DOHH2 (cell line): Measurements from ENCODE around the gene TXNIP.

ENCODE experiments used
- H3F3A ChIP-seq: fragments of 200-600 bp; sonication (generic), shearing (Covaris generic); 2 replicates; pipeline ENCODE4 v1.6.0; 2016; ENCODE audit warnings: antibody characterized with exemption, mild to moderate bottlenecking; ENCODE audit not compliant: control insufficient read depth, insufficient read depth
- H3K27ac ChIP-seq: fragments of 200-600 bp; sonication (generic); 2 replicates; pipeline ENCODE4 v1.5.1; 2014; ENCODE audit warnings: low read depth, mild to moderate bottlenecking, low read length, moderate library complexity
- H3K27me3 ChIP-seq: fragments of 200-600 bp; sonication (generic); 2 replicates; pipeline ENCODE4 v1.6.1; 2014; ENCODE audit warnings: mild to moderate bottlenecking, low read length, mixed read lengths; ENCODE audit not compliant: control insufficient read depth
- H3K36me3 ChIP-seq: fragments of 200-600 bp; sonication (generic); 2 replicates; pipeline ENCODE4 v1.6.1; 2014; ENCODE audit warnings: mild to moderate bottlenecking, low read length, moderate library complexity, mixed read lengths; ENCODE audit not compliant: control insufficient read depth
- H3K4me1 ChIP-seq: fragments of 200-600 bp; sonication (generic); 2 replicates; pipeline ENCODE4 v1.6.1; 2014; ENCODE audit warnings: mild to moderate bottlenecking, low read length, mixed read lengths; ENCODE audit not compliant: control insufficient read depth
- H3K4me2 ChIP-seq: fragments of 200-600 bp; sonication (generic); 2 replicates; pipeline ENCODE4 v1.6.0; 2014; ENCODE audit warnings: mild to moderate bottlenecking, low read length, moderate library complexity
- H3K4me3 ChIP-seq: fragments of 200-600 bp; sonication (generic); 2 replicates; pipeline ENCODE4 v1.5.1; 2014; ENCODE audit warnings: mild to moderate bottlenecking, low read length, mixed read lengths
- H3K79me2 ChIP-seq: fragments of 200-600 bp; sonication (generic); 2 replicates; pipeline ENCODE4 v1.6.1; 2014; ENCODE audit warnings: mild to moderate bottlenecking, low read length, mixed read lengths; ENCODE audit not compliant: control insufficient read depth
- H3K9me2 ChIP-seq: fragments of 200-600 bp; sonication (generic); replicated peaks from 2 replicates; pipeline ENCODE4 v1.6.1; 2014; ENCODE audit warnings: mild to moderate bottlenecking, low read length, mixed read lengths; ENCODE audit not compliant: control insufficient read depth
- H3K9me3 ChIP-seq: fragments of 200-600 bp; sonication (generic); 2 replicates; pipeline ENCODE4 v1.6.1; 2014; ENCODE audit warnings: antibody characterized with exemption, low read length, mixed read lengths; ENCODE audit not compliant: control insufficient read depth, insufficient read depth
- H4K20me1 ChIP-seq: fragments of 200-600 bp; sonication (generic); 2 replicates; pipeline ENCODE4 v1.6.0; 2014; ENCODE audit warnings: low read depth, mild to moderate bottlenecking, antibody characterized with exemption, low read length, moderate library complexity; ENCODE audit not compliant: control insufficient read depth, insufficient read depth
- CTCF ChIP-seq: fragments of 200-600 bp; sonication (generic); IDR thresholded peaks from one replicate; pipeline ENCODE4 v1.5.1; 2014; ENCODE audit warnings: antibody characterized with exemption, mild to moderate bottlenecking, low read depth, low read length; ENCODE audit not compliant: poor library complexity, severe bottlenecking
- EZH2phosphoT487 ChIP-seq: fragments of 200-600 bp; sonication (generic); IDR thresholded peaks from 2 replicates; pipeline ENCODE4 v1.6.1; 2017; ENCODE audit warnings: borderline replicate concordance, mild to moderate bottlenecking, antibody characterized with exemption, low read length, moderate library complexity, mixed read lengths

The TXNIP gene

GRCh38 chr1:145953861-145954260 lies 42.5 kb downstream of the TXNIP start:
- TF ChIP-seq EZH2phosphoT487: no peak
- H3K9me3 ChIP-seq: no peaks in the 10 kb centered on the region
- peaks cover 22% of the 10 kb centered on the region for H3K36me3 ChIP-seq
- no peak overlapping the region for H3K27ac ChIP-seq
- H3F3A ChIP-seq: peaks cover 7% of the 10 kb centered on the region
- peaks cover 64% of the 10 kb centered on the region for H3K79me2 ChIP-seq
- H3K9me2 ChIP-seq: no peaks in the 10 kb centered on the region
- peaks cover 35% of the 10 kb centered on the region for H3K4me1 ChIP-seq
- H3K4me2 ChIP-seq: no peak overlapping the region
- no peak overlapping the region for H3K4me3 ChIP-seq
- no peaks in the 10 kb centered on the region for H4K20me1 ChIP-seq
- no peaks in the 10 kb centered on the region for H3K27me3 ChIP-seq

GRCh38 chr1:145952903-145953302 lies 43.5 kb downstream of the TXNIP start:
- TF ChIP-seq CTCF (no peak), EZH2phosphoT487 (no peak)
- Histone ChIP-seq H3K4me2 (no peak overlapping the region), H3F3A (no peaks in the 10 kb centered on the region)

DNA sequence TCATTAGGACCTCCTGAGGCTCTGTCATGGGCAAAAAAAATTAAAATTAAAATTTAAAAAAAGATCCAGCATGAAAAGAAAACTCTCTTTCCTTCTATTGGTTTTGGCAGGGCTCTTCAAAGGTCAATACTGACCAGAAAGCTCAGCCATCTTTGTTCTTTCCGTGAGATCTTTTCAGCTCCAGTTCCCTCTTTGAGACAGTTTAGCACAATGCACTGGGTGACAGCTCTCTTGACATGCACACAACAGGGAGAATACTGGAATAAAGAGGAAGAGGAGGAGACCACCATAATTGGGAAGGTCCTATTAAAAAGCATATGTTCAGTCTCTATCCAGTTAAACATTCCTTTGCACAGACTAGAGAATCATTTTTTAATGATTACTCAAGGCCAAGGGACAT lies 44.9 kb downstream of the TXNIP start:
- Histone ChIP-seq H3K27me3 (no peaks in the 10 kb centered on the region), H3K9me2 (no peaks in the 10 kb centered on the region), H3K79me2 (peaks cover 60% of the 10 kb centered on the region), H3K36me3 (peaks cover 31% of the 10 kb centered on the region), H3K4me2 (no peak overlapping the region), H3K4me1 (peaks cover 20% of the 10 kb centered on the region), H3K4me3 (no peak overlapping the region), H3K9me3 (no peaks in the 10 kb centered on the region), H3F3A (no peaks in the 10 kb centered on the region), H3K27ac (no peak overlapping the region), H4K20me1 (no peaks in the 10 kb centered on the region)
- TF ChIP-seq EZH2phosphoT487 (no peak), CTCF (no peak)

More at GRCh38 chr1:145952903-145953302, 43.5 kb downstream of the TXNIP start:
- Histone ChIP-seq H3K4me1 (peaks cover 26% of the 10 kb centered on the region), H3K4me3 (no peak overlapping the region), H3K27me3 (no peaks in the 10 kb centered on the region), H3K9me2 (no peaks in the 10 kb centered on the region), H3K9me3 (no peaks in the 10 kb centered on the region), H4K20me1 (no peaks in the 10 kb centered on the region), H3K27ac (no peak overlapping the region), H3K36me3 (peaks cover 24% of the 10 kb centered on the region), H3K79me2 (peaks cover 70% of the 10 kb centered on the region)

GRCh38 chr1:145949219-145949618 lies 47.2 kb downstream of the TXNIP start:
- H3K4me2 ChIP-seq: no peak overlapping the region

More at GRCh38 chr1:145949219-145949618, 47.2 kb downstream of the TXNIP start:
- no peaks in the 10 kb centered on the region for H3K4me1 ChIP-seq
- H4K20me1 ChIP-seq: no peaks in the 10 kb centered on the region
- peaks cover 37% of the 10 kb centered on the region for H3K79me2 ChIP-seq
- no peak overlapping the region for H3K4me3 ChIP-seq
- no peaks in the 10 kb centered on the region for H3K9me3 ChIP-seq
- H3K9me2 ChIP-seq: no peaks in the 10 kb centered on the region
- no peaks in the 10 kb centered on the region for H3F3A ChIP-seq
- no peak overlapping the region for H3K27ac ChIP-seq
- TF ChIP-seq EZH2phosphoT487 (no peak), CTCF (no peak)
- H3K36me3 ChIP-seq: peaks cover 27% of the 10 kb centered on the region
- no peaks in the 10 kb centered on the region for H3K27me3 ChIP-seq
